NCI-H526 (cell line): Measurements from ENCODE around the gene GGT6.

Experiments
- DNase-seq, 2 experiments: peaks; one replicate each; lab custom pipeline; 2025; lab: John Stamatoyannopoulos, UW

Gene GGT6

GRCh38 chr17:4523946-4524345, 36.4 kb downstream of the GGT6 start:
- no peak for DNase-seq

GRCh38 chr17:4522661-4523060, 37.7 kb downstream of the GGT6 start:
- no peak for DNase-seq

- no peak for DNase-seq
Measured at GRCh38 chr17:4520894-4521600, 39.3 kb downstream of the GGT6 start.

GRCh38 chr17:4520060-4520893, 40.1 kb downstream of the GGT6 start:
- no peak for DNase-seq

- DNase-seq, result no peak
Measured at GRCh38 chr17:4519361-4519788, 41.0 kb downstream of the GGT6 start.

- DNase-seq, result no peak
Measured at GRCh38 chr17:4518901-4519300, 41.5 kb downstream of the GGT6 start.

GRCh38 chr17:4516735-4517134, 43.6 kb downstream of the GGT6 start:
- no peak for DNase-seq

GRCh38 chr17:4515501-4515900, 44.9 kb downstream of the GGT6 start:
- no peak for DNase-seq

GRCh38 chr17:4514779-4515178, 45.6 kb downstream of the GGT6 start:
- no peak for DNase-seq

GRCh38 chr17:4514206-4514605, 46.2 kb downstream of the GGT6 start:
- DNase-seq, result no peak

- DNase-seq, result no peak
Measured at GRCh38 chr17:4513113-4514032, 47.0 kb downstream of the GGT6 start.

GRCh38 chr17:4512156-4513112, 47.9 kb downstream of the GGT6 start:
- DNase-seq, result no peak

- DNase-seq, result no peak
Measured at GRCh38 chr17:4511199-4511932, 49.0 kb downstream of the GGT6 start.

- no peak for DNase-seq
Measured at GRCh38 chr17:4510618-4510941, 49.8 kb downstream of the GGT6 start.

GRCh38 chr17:4509923-4510617, 50.3 kb downstream of the GGT6 start:
- no peak for DNase-seq

GRCh38 chr17:4509401-4509800, 51.0 kb downstream of the GGT6 start:
- no peak for DNase-seq

GRCh38 chr17:4508207-4508606, 52.2 kb downstream of the GGT6 start:
- no peak for DNase-seq

GRCh38 chr17:4507361-4508111, 52.8 kb downstream of the GGT6 start:
- DNase-seq, result no peak
